CD4-positive, alpha-beta T cell (primary cell): ENCODE measurements around the gene TANC2. TPM values are rescaled to one million over a fixed set of nuclear protein-coding genes. Genes with fewer than 3 reads are reported as not detected.

Experiments used
- ATAC-seq: fragments of 200-7000 bp; cut with Tn5 transposase; one replicate; pipeline ENCODE4 v1.10.0; 2022; ENCODE audit warnings: mild to moderate bottlenecking; ENCODE audit not compliant: poor library complexity
- CTCF ChIA-PET: fragments of 350-600 bp; sonication (Branson Sonifier 250); formaldehyde crosslinking; loops from one replicate; lab custom pipeline; 2021; ENCODE audit warnings: antibody characterized with exemption, inconsistent platforms; lab: Charles Lee
- POLR2A ChIA-PET: fragments of 350-600 bp; sonication (Branson Sonifier 250); formaldehyde crosslinking; loops from one replicate; lab custom pipeline; 2021; ENCODE audit warnings: antibody characterized with exemption, inconsistent platforms; lab: Charles Lee
- DNase-seq, 14 experiments: peaks; one replicate each; pipeline ENCODE4 v3.0.0-alpha.2; 2013 to 2020; ENCODE audit warnings: mixed read lengths in 2 of 14
- H3K27ac ChIP-seq, 2 donors: one replicate each; pipeline versions ENCODE4 v1.5.1 to v1.7.0; 2013; ENCODE audit warnings: low read length in 2 of 2, low read depth in 1 of 2, mild to moderate bottlenecking in 1 of 2
- H3K27me3 ChIP-seq, 2 experiments: 1 replicate in 1 of 2; 2 replicates in 1 of 2; pipeline versions ENCODE4 v1.6.1 to v1.7.0; 2013; ENCODE audit warnings: low read length in 2 of 2, control low read depth in 1 of 2, mild to moderate bottlenecking in 1 of 2, moderate library complexity in 1 of 2; ENCODE audit not compliant: insufficient read depth in 2 of 2, control insufficient read depth in 1 of 2
- H3K36me3 ChIP-seq: one replicate; pipeline ENCODE4 v1.6.1; 2013; ENCODE audit warnings: low read length, control low read depth; ENCODE audit not compliant: insufficient read depth
- H3K4me1 ChIP-seq: one replicate; pipeline ENCODE4 v1.6.1; 2013; ENCODE audit warnings: low read length, control low read depth; ENCODE audit not compliant: insufficient read depth
- H3K4me3 ChIP-seq: one replicate; pipeline ENCODE4 v1.5.1; 2013; ENCODE audit warnings: mild to moderate bottlenecking, low read length, moderate library complexity
- H3K9me3 ChIP-seq, 2 experiments: 1 replicate in 1 of 2; 2 replicates in 1 of 2; pipeline versions ENCODE4 v1.6.1 to v1.7.0; 2013; ENCODE audit warnings: low read length in 2 of 2, mild to moderate bottlenecking in 2 of 2, control low read depth in 1 of 2, moderate library complexity in 1 of 2; ENCODE audit not compliant: control insufficient read depth in 1 of 2, insufficient read depth in 1 of 2
- H3K27ac Mint-ChIP-seq: one replicate; pipeline ENCODE4 v1.8.0; 2020; ENCODE audit warnings: mixed read lengths
- H3K27me3 Mint-ChIP-seq: one replicate; pipeline ENCODE4 v1.8.0; 2021; ENCODE audit warnings: mixed read lengths
- H3K36me3 Mint-ChIP-seq: one replicate; pipeline ENCODE4 v1.8.0; 2021; ENCODE audit warnings: low read depth, mixed read lengths
- H3K4me1 Mint-ChIP-seq: one replicate; pipeline ENCODE4 v1.8.0; 2021; ENCODE audit warnings: low read depth, mixed read lengths
- H3K4me3 Mint-ChIP-seq: one replicate; pipeline ENCODE4 v1.8.0; 2020; ENCODE audit warnings: mild to moderate bottlenecking, mixed read lengths
- H3K9me3 Mint-ChIP-seq: one replicate; pipeline ENCODE4 v1.8.0; 2020; ENCODE audit warnings: mixed read lengths
- intact Hi-C, 2 experiments: fragments of 100-400 bp; cut with DNase I in 1 of 2; cut with micrococcal nuclease in 1 of 2; formaldehyde crosslinking; loops; one replicate each; pipeline versions ENCODE4 v1.15.1 to v1.9.0; 2023 to 2025; cut with DNase I, micrococcal nuclease
- total RNA-seq, 174 experiments: library from RNA in 2 of 174; stranded (reverse) in 2 of 174; gene quantifications; one replicate each; pipeline ENCODE4 v1.2.3 and lab custom pipeline; 2021 to 2026
- TF ChIP-seq, protein P1 (sequence below): fragments of 200-600 bp; IDR thresholded peaks from one replicate; pipeline ENCODE4 v1.8.0; 2022; ENCODE audit warnings: antibody characterized with exemption, mild to moderate bottlenecking

The TANC2 gene
- total RNA-seq, 2 experiments from 2014 or later: 29.1 to 33.7 TPM

DNA sequence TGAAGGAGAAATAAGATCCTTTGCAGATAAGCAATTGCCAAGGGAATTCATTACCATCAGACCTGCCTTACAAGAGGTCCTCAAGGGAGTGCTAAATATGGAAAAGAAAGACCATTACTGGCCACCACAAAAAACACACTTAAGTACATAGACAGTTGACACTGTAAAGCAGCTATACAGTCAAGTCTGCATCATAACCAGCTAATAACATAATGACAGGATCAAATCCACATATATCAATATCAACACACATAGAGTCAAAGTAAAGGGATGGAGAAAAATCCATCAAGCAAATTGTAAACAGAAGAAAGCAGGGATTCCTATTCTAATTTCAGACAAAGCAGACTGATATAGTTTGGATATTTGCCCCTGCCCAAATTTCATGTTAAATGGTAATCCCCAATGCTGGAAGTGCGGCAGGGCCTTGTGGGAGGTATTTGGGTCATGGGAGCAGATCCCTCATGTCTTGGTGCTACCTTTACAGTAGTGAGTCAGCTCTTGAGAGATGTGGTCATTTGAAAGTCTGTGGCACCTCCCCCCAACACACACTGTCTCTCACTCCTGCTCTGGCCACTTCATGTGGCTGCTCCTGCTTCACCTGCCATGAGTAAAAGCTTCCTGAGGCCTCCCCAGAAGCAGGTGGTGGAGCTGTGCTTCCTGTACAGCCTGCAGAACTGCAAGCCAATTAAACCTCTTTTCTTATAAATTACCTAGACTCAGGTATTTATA, 32.8 kb downstream of the TANC2 start:
- Histone ChIP-seq H3K4me3 (no peak overlapping the region), H3K4me1 (no peaks in the 10 kb centered on the region), H3K27me3 (no peaks in the 10 kb centered on the region), H3K27ac (no peak overlapping the region), H3K36me3 (no peaks in the 10 kb centered on the region), H3K9me3 (no peaks in the 10 kb centered on the region)
- ChIA-PET CTCF (no interaction called here), POLR2A (interaction anchor here (0.9 kb wide), 1 partner anchor 17 kb away, joined by 3 read pairs; no protein-coding TSS in a partner anchor)
- TF ChIP-seq, protein P1, sequence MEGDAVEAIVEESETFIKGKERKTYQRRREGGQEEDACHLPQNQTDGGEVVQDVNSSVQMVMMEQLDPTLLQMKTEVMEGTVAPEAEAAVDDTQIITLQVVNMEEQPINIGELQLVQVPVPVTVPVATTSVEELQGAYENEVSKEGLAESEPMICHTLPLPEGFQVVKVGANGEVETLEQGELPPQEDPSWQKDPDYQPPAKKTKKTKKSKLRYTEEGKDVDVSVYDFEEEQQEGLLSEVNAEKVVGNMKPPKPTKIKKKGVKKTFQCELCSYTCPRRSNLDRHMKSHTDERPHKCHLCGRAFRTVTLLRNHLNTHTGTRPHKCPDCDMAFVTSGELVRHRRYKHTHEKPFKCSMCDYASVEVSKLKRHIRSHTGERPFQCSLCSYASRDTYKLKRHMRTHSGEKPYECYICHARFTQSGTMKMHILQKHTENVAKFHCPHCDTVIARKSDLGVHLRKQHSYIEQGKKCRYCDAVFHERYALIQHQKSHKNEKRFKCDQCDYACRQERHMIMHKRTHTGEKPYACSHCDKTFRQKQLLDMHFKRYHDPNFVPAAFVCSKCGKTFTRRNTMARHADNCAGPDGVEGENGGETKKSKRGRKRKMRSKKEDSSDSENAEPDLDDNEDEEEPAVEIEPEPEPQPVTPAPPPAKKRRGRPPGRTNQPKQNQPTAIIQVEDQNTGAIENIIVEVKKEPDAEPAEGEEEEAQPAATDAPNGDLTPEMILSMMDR: no peak
- no peak overlapping the region for H3K4me3 Mint-ChIP-seq
- ATAC-seq (no peak), DNase-seq (no peak)
- no peaks in the 10 kb centered on the region for H3K36me3 Mint-ChIP-seq
- peaks cover 30% of the 10 kb centered on the region for H3K4me1 Mint-ChIP-seq
- intact Hi-C loops: no loop called here
- H3K9me3 Mint-ChIP-seq: no peaks in the 10 kb centered on the region
- no peaks in the 10 kb centered on the region for H3K27me3 Mint-ChIP-seq
- H3K27ac Mint-ChIP-seq: no peak overlapping the region

DNA sequence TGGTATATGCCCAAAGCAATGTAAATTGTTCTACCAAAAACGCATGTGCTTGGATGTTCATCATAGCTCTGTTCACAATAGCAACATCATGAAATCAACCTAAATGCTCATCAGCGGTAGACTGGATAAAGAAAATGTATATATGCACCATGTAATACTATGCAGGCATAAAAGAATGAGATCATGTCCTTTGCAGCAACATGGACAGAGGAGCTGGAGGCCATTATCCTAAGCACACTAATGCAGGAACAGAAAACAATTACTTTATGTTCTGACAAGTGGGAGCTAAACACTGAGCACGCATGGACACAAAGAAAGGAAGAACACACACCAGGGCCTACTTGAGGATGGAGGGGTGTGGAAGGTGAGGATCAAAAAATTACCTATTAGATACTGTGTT, 33.7 kb downstream of the TANC2 start:
- no peaks in the 10 kb centered on the region for H3K9me3 Mint-ChIP-seq
- ATAC-seq (no peak), DNase-seq (no peak)
- ChIA-PET POLR2A (interaction anchor here (0.9 kb wide), 1 partner anchor 18 kb away, joined by 3 read pairs; no protein-coding TSS in a partner anchor), CTCF (no interaction called here)
- H3K36me3 Mint-ChIP-seq: no peaks in the 10 kb centered on the region
- Histone ChIP-seq H3K27ac (no peak overlapping the region), H3K27me3 (no peaks in the 10 kb centered on the region), H3K9me3 (no peaks in the 10 kb centered on the region), H3K4me3 (no peak overlapping the region), H3K4me1 (no peaks in the 10 kb centered on the region), H3K36me3 (no peaks in the 10 kb centered on the region)
- TF ChIP-seq, protein P1: no peak
- peaks cover 32% of the 10 kb centered on the region for H3K4me1 Mint-ChIP-seq
- intact Hi-C loops: no loop called here
- no peak overlapping the region for H3K4me3 Mint-ChIP-seq
- no peaks in the 10 kb centered on the region for H3K27me3 Mint-ChIP-seq
- H3K27ac Mint-ChIP-seq: no peak overlapping the region

DNA sequence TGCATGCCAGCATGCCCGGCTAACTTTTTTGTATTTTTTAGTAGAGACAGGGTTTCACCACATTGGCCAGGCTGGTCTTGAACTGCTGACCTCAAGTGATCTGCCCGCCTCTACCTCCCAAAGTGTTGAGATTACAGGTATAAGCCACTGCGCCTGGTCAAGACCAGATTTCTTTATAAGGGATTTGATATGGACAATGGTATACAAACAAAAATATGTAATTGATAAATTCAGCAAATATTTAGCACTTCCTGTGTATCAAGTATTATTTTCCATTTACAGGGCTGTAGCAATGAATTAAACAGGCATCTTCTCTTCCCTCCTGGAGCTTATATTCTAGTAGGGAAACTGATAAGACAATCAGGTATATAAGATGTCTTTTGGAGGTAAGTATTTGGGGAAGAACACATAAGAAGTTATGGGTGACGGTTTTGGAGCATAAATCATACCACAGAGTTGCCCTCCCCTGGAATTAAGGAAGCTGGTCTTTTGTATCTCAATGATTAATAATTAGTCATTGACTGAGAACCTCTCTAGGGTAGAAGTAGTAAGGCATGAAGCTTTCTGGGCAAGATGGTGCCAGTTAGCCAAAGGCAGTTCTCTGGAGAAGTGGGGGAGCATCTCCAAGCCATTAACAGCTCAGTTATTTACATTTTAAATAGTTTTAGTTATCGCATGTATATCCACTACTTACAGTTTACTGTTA, 35.8 kb downstream of the TANC2 start:
- CTCF ChIA-PET: interaction anchor here (0.7 to 0.8 kb wide), 2 partner anchors 9 to 1658 kb away, joined by 3 read pairs; no protein-coding TSS in a partner anchor
- H3K4me3 ChIP-seq: no peak overlapping the region
- DNase-seq (no peak), ATAC-seq (no peak)
- POLR2A ChIA-PET: no interaction called here
- Mint-ChIP-seq H3K36me3 (no peaks in the 10 kb centered on the region), H3K4me1 (peaks cover 14% of the 10 kb centered on the region), H3K27me3 (no peaks in the 10 kb centered on the region), H3K4me3 (no peak overlapping the region), H3K9me3 (no peaks in the 10 kb centered on the region), H3K27ac (no peak overlapping the region)
- H3K4me1 ChIP-seq: no peaks in the 10 kb centered on the region
- TF ChIP-seq, protein P1: no peak
- no peaks in the 10 kb centered on the region for H3K27me3 ChIP-seq
- no peaks in the 10 kb centered on the region for H3K36me3 ChIP-seq
- intact Hi-C loops: no loop called here
- no peak overlapping the region for H3K27ac ChIP-seq
- H3K9me3 ChIP-seq: no peaks in the 10 kb centered on the region
